WERI-Rb-1 (cell line): ENCODE measurements around the gene FRK.

ENCODE experiments used
- DNase-seq: peaks from one replicate; pipeline ENCODE4 v3.0.0-alpha.2; 2020
- H3K27ac ChIP-seq: fragments of 250-450 bp; sonication (Bioruptor Pico); 2 replicates; pipeline ENCODE4 v1.5.1; 2020; ENCODE audit warnings: mild to moderate bottlenecking, moderate library complexity
- H3K27me3 ChIP-seq: fragments of 250-450 bp; sonication (Bioruptor Pico); 2 replicates; pipeline ENCODE4 v1.5.1; 2021; ENCODE audit warnings: mild to moderate bottlenecking, low read depth, moderate library complexity; ENCODE audit not compliant: insufficient read depth, severe bottlenecking
- H3K36me3 ChIP-seq: fragments of 250-450 bp; sonication (Bioruptor Pico); 2 replicates; pipeline ENCODE4 v1.5.1; 2020; ENCODE audit warnings: mild to moderate bottlenecking, moderate library complexity
- H3K4me3 ChIP-seq: 2 replicates; pipeline ENCODE4 v1.5.1; 2011; ENCODE audit warnings: low read depth, mild to moderate bottlenecking, control low read depth, low read length
- H3K9me3 ChIP-seq: fragments of 250-450 bp; sonication (Bioruptor Pico); 2 replicates; pipeline ENCODE4 v1.5.1; 2021; ENCODE audit warnings: mild to moderate bottlenecking, moderate library complexity; ENCODE audit not compliant: severe bottlenecking
- TF ChIP-seq, protein P1 (sequence below): IDR thresholded peaks from 2 replicates; pipeline ENCODE4 v1.5.1; 2011; ENCODE audit warnings: low read depth, mild to moderate bottlenecking, control low read depth, inconsistent platforms, low read length

Gene FRK

DNA sequence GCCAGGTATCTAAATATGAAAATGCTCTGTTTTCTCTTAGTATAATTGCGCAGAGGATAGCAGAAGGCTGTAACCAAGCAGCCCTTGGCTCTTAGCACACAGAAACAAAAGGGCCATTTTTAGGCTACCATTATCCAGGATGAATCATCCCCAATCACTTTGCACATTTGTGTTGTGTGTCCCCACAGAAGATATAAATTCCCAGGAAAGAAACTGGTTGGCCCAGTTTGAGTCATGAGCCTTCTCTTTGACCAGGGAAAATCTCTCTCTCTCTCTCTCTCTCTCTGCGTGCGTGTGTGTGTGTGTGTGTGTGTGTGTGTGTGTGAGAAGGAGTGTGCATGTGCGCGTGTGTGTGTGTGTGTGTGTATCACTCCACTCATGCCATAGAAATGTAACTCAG, 178.5 kb downstream of the FRK start:
- TF ChIP-seq, protein P1, sequence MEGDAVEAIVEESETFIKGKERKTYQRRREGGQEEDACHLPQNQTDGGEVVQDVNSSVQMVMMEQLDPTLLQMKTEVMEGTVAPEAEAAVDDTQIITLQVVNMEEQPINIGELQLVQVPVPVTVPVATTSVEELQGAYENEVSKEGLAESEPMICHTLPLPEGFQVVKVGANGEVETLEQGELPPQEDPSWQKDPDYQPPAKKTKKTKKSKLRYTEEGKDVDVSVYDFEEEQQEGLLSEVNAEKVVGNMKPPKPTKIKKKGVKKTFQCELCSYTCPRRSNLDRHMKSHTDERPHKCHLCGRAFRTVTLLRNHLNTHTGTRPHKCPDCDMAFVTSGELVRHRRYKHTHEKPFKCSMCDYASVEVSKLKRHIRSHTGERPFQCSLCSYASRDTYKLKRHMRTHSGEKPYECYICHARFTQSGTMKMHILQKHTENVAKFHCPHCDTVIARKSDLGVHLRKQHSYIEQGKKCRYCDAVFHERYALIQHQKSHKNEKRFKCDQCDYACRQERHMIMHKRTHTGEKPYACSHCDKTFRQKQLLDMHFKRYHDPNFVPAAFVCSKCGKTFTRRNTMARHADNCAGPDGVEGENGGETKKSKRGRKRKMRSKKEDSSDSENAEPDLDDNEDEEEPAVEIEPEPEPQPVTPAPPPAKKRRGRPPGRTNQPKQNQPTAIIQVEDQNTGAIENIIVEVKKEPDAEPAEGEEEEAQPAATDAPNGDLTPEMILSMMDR: no peak
- Histone ChIP-seq H3K27me3 (no peaks in the 10 kb centered on the region), H3K27ac (no peak overlapping the region), H3K36me3 (no peaks in the 10 kb centered on the region), H3K4me3 (no peak overlapping the region), H3K9me3 (no peaks in the 10 kb centered on the region)
- DNase-seq: no peak
